KMS-11 (cell line): ENCODE measurements around the gene TMEM38A.

Experiments used
- H2AFZ ChIP-seq: fragments of 200-600 bp; sonication (generic); 2 replicates; pipeline ENCODE4 v1.6.1; 2016; ENCODE audit warnings: antibody characterized with exemption, mixed run types, low read depth
- H3K27ac ChIP-seq: fragments of 200-600 bp; sonication (generic); 2 replicates; pipeline ENCODE4 v1.6.1; 2016; ENCODE audit warnings: mild to moderate bottlenecking, mixed run types
- H3K27me3 ChIP-seq: fragments of 200-600 bp; sonication (generic); 2 replicates; pipeline ENCODE4 v1.6.1; 2017; ENCODE audit warnings: mild to moderate bottlenecking, low read depth, mixed run types, moderate library complexity; ENCODE audit not compliant: insufficient read depth
- H3K36me3 ChIP-seq: fragments of 200-600 bp; sonication (generic); 2 replicates; pipeline ENCODE4 v1.6.1; 2017; ENCODE audit warnings: mild to moderate bottlenecking, mixed run types; ENCODE audit not compliant: insufficient read depth
- H3K4me1 ChIP-seq: fragments of 200-600 bp; sonication (generic); 2 replicates; pipeline ENCODE4 v1.6.1; 2016; ENCODE audit warnings: mild to moderate bottlenecking, low read depth, mixed run types; ENCODE audit not compliant: poor library complexity, severe bottlenecking
- H3K4me2 ChIP-seq: fragments of 200-600 bp; sonication (generic); 2 replicates; pipeline ENCODE4 v1.7.0; 2016; ENCODE audit warnings: mild to moderate bottlenecking, mixed run types
- H3K4me3 ChIP-seq: fragments of 200-600 bp; sonication (generic); IDR thresholded peaks from 2 replicates; pipeline ENCODE4 v1.6.1; 2017; ENCODE audit warnings: low read depth, low read length, mixed read lengths; ENCODE audit not compliant: insufficient read depth
- H3K79me2 ChIP-seq: fragments of 200-600 bp; sonication (generic); 2 replicates; pipeline ENCODE4 v1.6.1; 2016; ENCODE audit warnings: low read depth, mixed run types; ENCODE audit not compliant: insufficient read depth
- H3K9ac ChIP-seq: fragments of 200-600 bp; sonication (generic); 2 replicates; pipeline ENCODE4 v1.6.1; 2016; ENCODE audit warnings: mild to moderate bottlenecking, mixed run types
- H4K20me1 ChIP-seq: fragments of 200-600 bp; sonication (generic); 2 replicates; pipeline ENCODE4 v1.6.1; 2016; ENCODE audit warnings: mild to moderate bottlenecking, mixed run types; ENCODE audit not compliant: insufficient read depth
- TF ChIP-seq, protein P1 (sequence below): fragments of 200-600 bp; sonication (generic); conservative IDR thresholded peaks from 2 replicates; pipeline ENCODE4 v1.6.1; 2017; ENCODE audit warnings: low read depth, mild to moderate bottlenecking, antibody characterized with exemption, low read length, moderate library complexity, mixed read lengths

Gene TMEM38A

DNA sequence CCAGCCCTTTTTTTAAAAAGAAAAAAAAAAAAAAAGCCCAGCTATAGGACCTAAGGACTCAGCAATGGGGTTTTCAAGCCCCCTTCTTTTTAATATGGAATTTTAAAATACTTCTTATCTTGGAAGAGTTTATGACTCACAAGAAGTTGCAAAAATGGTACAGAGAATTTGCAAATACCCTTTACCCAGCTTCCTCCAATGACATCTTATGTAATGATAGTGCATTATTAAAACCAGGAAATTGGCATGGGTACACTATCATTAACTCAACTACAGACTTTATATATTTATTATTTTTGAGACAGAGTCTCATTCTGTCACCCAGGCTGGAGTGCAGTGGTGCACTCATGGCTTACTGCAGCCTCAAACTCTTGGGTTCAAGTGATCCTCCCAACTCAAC, 16.1 kb downstream of the TMEM38A start:
- no peak overlapping the region for H3K9ac ChIP-seq
- no peak overlapping the region for H3K4me3 ChIP-seq
- no peak overlapping the region for H3K27ac ChIP-seq
- H3K36me3 ChIP-seq: no peaks in the 10 kb centered on the region
- no peak overlapping the region for H2AFZ ChIP-seq
- H4K20me1 ChIP-seq: no peaks in the 10 kb centered on the region
- H3K79me2 ChIP-seq: no peaks in the 10 kb centered on the region
- H3K4me1 ChIP-seq: no peaks in the 10 kb centered on the region
- TF ChIP-seq, protein P1, sequence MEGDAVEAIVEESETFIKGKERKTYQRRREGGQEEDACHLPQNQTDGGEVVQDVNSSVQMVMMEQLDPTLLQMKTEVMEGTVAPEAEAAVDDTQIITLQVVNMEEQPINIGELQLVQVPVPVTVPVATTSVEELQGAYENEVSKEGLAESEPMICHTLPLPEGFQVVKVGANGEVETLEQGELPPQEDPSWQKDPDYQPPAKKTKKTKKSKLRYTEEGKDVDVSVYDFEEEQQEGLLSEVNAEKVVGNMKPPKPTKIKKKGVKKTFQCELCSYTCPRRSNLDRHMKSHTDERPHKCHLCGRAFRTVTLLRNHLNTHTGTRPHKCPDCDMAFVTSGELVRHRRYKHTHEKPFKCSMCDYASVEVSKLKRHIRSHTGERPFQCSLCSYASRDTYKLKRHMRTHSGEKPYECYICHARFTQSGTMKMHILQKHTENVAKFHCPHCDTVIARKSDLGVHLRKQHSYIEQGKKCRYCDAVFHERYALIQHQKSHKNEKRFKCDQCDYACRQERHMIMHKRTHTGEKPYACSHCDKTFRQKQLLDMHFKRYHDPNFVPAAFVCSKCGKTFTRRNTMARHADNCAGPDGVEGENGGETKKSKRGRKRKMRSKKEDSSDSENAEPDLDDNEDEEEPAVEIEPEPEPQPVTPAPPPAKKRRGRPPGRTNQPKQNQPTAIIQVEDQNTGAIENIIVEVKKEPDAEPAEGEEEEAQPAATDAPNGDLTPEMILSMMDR: no peak
- no peak overlapping the region for H3K4me2 ChIP-seq
- no peaks in the 10 kb centered on the region for H3K27me3 ChIP-seq

DNA sequence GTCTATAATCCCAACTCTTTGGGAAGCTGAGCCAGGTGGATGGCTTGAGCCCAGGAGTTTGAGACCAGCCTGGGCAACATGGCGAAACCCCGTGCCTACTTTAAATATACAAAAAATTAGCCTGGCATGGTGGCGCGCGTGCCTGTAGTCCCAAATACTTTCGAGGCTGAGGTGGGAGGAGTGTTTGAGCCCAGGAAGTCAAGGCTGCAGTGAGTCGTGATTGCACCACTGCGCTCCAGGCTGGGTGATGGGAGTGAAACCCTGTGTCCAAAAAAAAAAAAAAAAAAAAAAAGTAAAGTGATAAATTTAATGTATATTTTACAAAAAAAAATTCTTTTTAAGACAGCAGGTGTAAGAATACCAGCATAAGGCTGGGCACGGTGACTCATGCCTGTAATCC, 17.6 kb downstream of the TMEM38A start:
- no peaks in the 10 kb centered on the region for H3K4me1 ChIP-seq
- no peaks in the 10 kb centered on the region for H3K36me3 ChIP-seq
- H3K4me3 ChIP-seq: no peak overlapping the region
- H2AFZ ChIP-seq: no peak overlapping the region
- no peaks in the 10 kb centered on the region for H4K20me1 ChIP-seq
- no peak overlapping the region for H3K4me2 ChIP-seq
- H3K9ac ChIP-seq: no peak overlapping the region
- no peak overlapping the region for H3K27ac ChIP-seq
- TF ChIP-seq, protein P1: no peak
- no peaks in the 10 kb centered on the region for H3K27me3 ChIP-seq
- no peaks in the 10 kb centered on the region for H3K79me2 ChIP-seq

DNA sequence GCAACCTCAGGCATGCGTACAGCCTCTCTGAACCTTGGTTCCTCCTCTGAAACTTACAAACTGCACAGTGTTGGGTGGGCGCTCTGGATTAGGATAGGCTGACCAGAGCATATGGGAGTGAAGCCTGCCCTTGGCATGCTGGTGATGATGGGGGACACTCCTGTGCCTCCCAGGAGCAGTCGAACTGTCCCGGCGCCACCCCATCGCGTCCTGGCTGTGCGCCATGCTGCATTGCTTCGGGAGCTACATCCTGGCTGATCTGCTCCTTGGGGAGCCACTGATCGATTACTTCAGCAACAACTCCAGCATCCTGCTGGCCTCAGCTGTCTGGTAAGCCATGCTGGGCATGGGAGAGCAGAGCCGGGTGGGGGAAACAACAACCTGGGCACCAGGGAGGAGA, 18.9 kb downstream of the TMEM38A start:
- Histone ChIP-seq H3K4me3 (no peak overlapping the region), H3K9ac (no peak overlapping the region), H3K79me2 (no peaks in the 10 kb centered on the region), H3K27ac (no peak overlapping the region), H3K4me1 (no peaks in the 10 kb centered on the region), H3K36me3 (no peaks in the 10 kb centered on the region), H2AFZ (no peak overlapping the region), H4K20me1 (no peaks in the 10 kb centered on the region), H3K27me3 (no peaks in the 10 kb centered on the region), H3K4me2 (no peak overlapping the region)
- TF ChIP-seq, protein P1: no peak

DNA sequence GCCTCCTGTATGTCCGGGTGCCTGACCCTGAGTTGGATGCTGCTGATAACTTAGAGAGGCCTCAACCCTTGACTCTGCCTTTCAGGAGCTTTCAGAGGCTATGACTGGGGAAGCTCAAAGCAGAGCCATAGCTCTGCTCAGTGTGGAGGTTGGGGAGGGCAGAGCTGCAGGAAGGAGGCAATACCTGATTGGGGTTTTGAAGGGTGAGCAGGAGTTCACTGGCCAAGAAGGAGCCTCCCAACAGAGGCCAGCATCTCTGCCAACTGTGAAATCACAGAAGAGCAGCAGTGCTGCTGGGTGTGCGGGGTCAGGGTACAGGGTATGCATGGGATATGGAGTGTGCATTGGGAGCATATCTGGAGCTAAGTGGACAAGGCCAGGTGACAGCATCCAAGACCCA, 21.6 kb downstream of the TMEM38A start:
- Histone ChIP-seq H3K4me1 (no peaks in the 10 kb centered on the region), H3K79me2 (no peaks in the 10 kb centered on the region), H4K20me1 (no peaks in the 10 kb centered on the region), H3K4me3 (no peak overlapping the region), H2AFZ (no peak overlapping the region), H3K4me2 (no peak overlapping the region), H3K27ac (no peak overlapping the region), H3K9ac (no peak overlapping the region), H3K36me3 (no peaks in the 10 kb centered on the region), H3K27me3 (no peaks in the 10 kb centered on the region)
- TF ChIP-seq, protein P1: no peak

DNA sequence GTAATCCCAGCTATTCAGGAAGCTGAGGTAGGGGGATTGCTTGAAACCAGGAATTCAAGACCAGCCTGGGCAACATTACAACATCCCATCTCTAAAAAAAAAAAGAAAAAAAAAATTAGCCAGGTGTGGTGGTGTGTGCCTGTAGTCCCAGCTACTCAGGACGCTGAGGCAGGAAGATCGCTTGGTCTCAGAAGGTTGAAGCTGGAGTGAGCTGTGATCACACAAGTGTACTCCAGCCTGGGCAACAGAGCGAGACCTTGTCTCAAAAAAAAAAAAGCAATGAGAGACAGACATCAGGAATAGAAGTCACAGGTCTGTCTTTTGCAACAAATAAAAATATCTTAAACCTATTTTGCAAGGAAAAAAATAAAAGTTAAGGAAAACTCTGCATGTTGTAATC, 23.3 kb downstream of the TMEM38A start:
- no peak overlapping the region for H3K4me3 ChIP-seq
- H3K27me3 ChIP-seq: no peaks in the 10 kb centered on the region
- no peak overlapping the region for H2AFZ ChIP-seq
- no peaks in the 10 kb centered on the region for H3K79me2 ChIP-seq
- H4K20me1 ChIP-seq: no peaks in the 10 kb centered on the region
- no peak overlapping the region for H3K4me2 ChIP-seq
- H3K36me3 ChIP-seq: no peaks in the 10 kb centered on the region
- H3K4me1 ChIP-seq: no peaks in the 10 kb centered on the region
- TF ChIP-seq, protein P1: no peak
- H3K9ac ChIP-seq: no peak overlapping the region
- no peak overlapping the region for H3K27ac ChIP-seq
